Endothelial cell of umbilical vein (primary cell): ENCODE results near the gene VPS8. TPM values are rescaled to one million over a fixed set of nuclear protein-coding genes. Genes with fewer than 3 reads are reported as not detected.

ENCODE experiments used
- BruUV-seq: library from RNA; stranded (reverse); fragments of 400-500 nt; replicated peaks from 2 replicates; lab custom pipeline; 2021; lab: Mats Ljungman, UMichigan
- CTCF ChIA-PET: fragments of 300-600, 350-600 bp; sonication (Branson Sonifier 250); formaldehyde crosslinking; loops from one replicate; lab custom pipeline; 2021; ENCODE audit warnings: antibody characterized with exemption, inconsistent platforms; lab: Charles Lee
- POLR2A ChIA-PET: fragments of 300-600, 350-600 bp; sonication (Branson Sonifier 250); formaldehyde crosslinking; loops from one replicate; lab custom pipeline; 2021; ENCODE audit warnings: antibody characterized with exemption, inconsistent platforms; lab: Charles Lee
- DNase-seq: peaks from one replicate; pipeline ENCODE4 v3.0.0-alpha.2; 2011; ENCODE audit warnings: low read depth, low spot score
- FAIRE-seq: peaks from 2 replicates; lab custom pipeline; 2011; peaks lifted over from hg19 to GRCh38; lab: Jason Lieb, UNC
- H2AFZ ChIP-seq: 2 replicates; pipeline ENCODE4 v1.6.0; 2012; ENCODE audit warnings: low read depth, low read length, control low read depth, inconsistent platforms
- H3K27ac ChIP-seq: 2 replicates; pipeline ENCODE4 v1.5.1; 2011; ENCODE audit warnings: low read depth, mild to moderate bottlenecking, control low read depth, low read length, moderate library complexity; ENCODE audit not compliant: insufficient read depth
- H3K27me3 ChIP-seq, 2 experiments: 2 replicates each; pipeline versions ENCODE4 v1.6.0 to v1.6.1; 2011; ENCODE audit warnings: low read length in 2 of 2, mixed read lengths in 1 of 2; ENCODE audit not compliant: control insufficient read depth in 2 of 2, insufficient read depth in 2 of 2
- H3K36me3 ChIP-seq, 2 experiments: 2 replicates in 1 of 2; 3 replicates in 1 of 2; pipeline ENCODE4 v1.5.1; 2011; ENCODE audit warnings: low read length in 2 of 2, mild to moderate bottlenecking in 1 of 2, moderate library complexity in 1 of 2; ENCODE audit not compliant: control insufficient read depth in 2 of 2, insufficient read depth in 2 of 2; ENCODE audit errors: extremely low read depth in 1 of 2
- H3K4me1 ChIP-seq: 3 replicates; pipeline ENCODE4 v1.5.1; 2011; ENCODE audit warnings: mild to moderate bottlenecking, low read length; ENCODE audit not compliant: control insufficient read depth, insufficient read depth; ENCODE audit errors: extremely low read depth
- H3K4me2 ChIP-seq: 2 replicates; pipeline ENCODE4 v1.6.1; 2011; ENCODE audit warnings: low read length, control low read depth, mixed read lengths; ENCODE audit not compliant: insufficient read depth
- H3K4me3 ChIP-seq, 3 experiments: fragments of 200-600 bp in 1 of 3; sonication (generic), shearing (Covaris generic) in 1 of 3; replicated peaks in 1 of 3; 2 replicates each; pipeline ENCODE4 v1.5.1; 2011 to 2016; ENCODE audit warnings: control low read depth in 3 of 3, low read length in 3 of 3, mild to moderate bottlenecking in 2 of 3, inconsistent platforms in 1 of 3, low read depth in 1 of 3, moderate library complexity in 1 of 3; ENCODE audit not compliant: insufficient read depth in 1 of 3
- H3K79me2 ChIP-seq: 2 replicates; pipeline ENCODE4 v1.6.0; 2012; ENCODE audit warnings: low read length, inconsistent platforms; ENCODE audit not compliant: control insufficient read depth, insufficient read depth
- H3K9ac ChIP-seq: replicated peaks from 2 replicates; pipeline ENCODE3; 2011; ENCODE audit warnings: low read length, control low read depth; ENCODE audit not compliant: insufficient read depth; ENCODE audit errors: extremely low read depth
- H3K9me1 ChIP-seq: replicated peaks from 3 replicates; pipeline ENCODE4 v1.6.0; 2011; ENCODE audit warnings: mild to moderate bottlenecking, low read length; ENCODE audit not compliant: control insufficient read depth, insufficient read depth; ENCODE audit errors: extremely low read depth
- H3K9me3 ChIP-seq: replicated peaks from 2 replicates; pipeline ENCODE4 v1.5.1; 2012; ENCODE audit warnings: low read length, inconsistent platforms; ENCODE audit not compliant: control insufficient read depth, insufficient read depth
- H4K20me1 ChIP-seq: replicated peaks from 2 replicates; pipeline ENCODE3; 2011; ENCODE audit warnings: mild to moderate bottlenecking, low read length; ENCODE audit not compliant: control insufficient read depth, insufficient read depth; ENCODE audit errors: extremely low read depth
- EZH2 ChIP-seq: IDR thresholded peaks from 2 replicates; pipeline ENCODE4 v1.6.1; 2012; ENCODE audit warnings: borderline replicate concordance, low read depth, mild to moderate bottlenecking, moderate library complexity, low read length, inconsistent platforms; ENCODE audit not compliant: severe bottlenecking
- FOS ChIP-seq: IDR thresholded peaks from 2 replicates; pipeline ENCODE4 v1.6.1; 2011; ENCODE audit warnings: mild to moderate bottlenecking, low read length, moderate library complexity, borderline replicate concordance; ENCODE audit not compliant: insufficient read depth
- GATA2 ChIP-seq: IDR thresholded peaks from 2 replicates; pipeline ENCODE4 v1.7.0; 2011; ENCODE audit warnings: low read depth, mild to moderate bottlenecking, moderate library complexity, mixed read lengths, low read length; ENCODE audit not compliant: insufficient read length, insufficient read depth
- JUN ChIP-seq: IDR thresholded peaks from 2 replicates; pipeline ENCODE4 v1.6.1; 2011; ENCODE audit warnings: borderline replicate concordance, low read depth; ENCODE audit not compliant: insufficient read length, insufficient read depth
- MYC ChIP-seq: IDR thresholded peaks from one replicate; pipeline ENCODE4 v1.6.1; 2011; ENCODE audit warnings: mild to moderate bottlenecking, low read depth, low read length
- POLR2A ChIP-seq: IDR thresholded peaks from 2 replicates; pipeline ENCODE4 v1.6.1; 2012; ENCODE audit warnings: low read depth, mild to moderate bottlenecking, control low read depth, low read length
- POLR2AphosphoS5 ChIP-seq: IDR thresholded peaks from 2 replicates; pipeline ENCODE4 v1.6.1; 2012; ENCODE audit warnings: low read depth, mild to moderate bottlenecking, control low read depth, low read length, moderate library complexity; ENCODE audit not compliant: insufficient read depth
- dilution Hi-C: fragments of 300-500 bp; cut with MboI; formaldehyde crosslinking; loops from one replicate; pipeline ENCODE4 v1.15.0; 2019; ENCODE audit warnings: low sequenced_read_pairs; ENCODE audit not compliant: extremely low pct_ligation_motif_present
- intact Hi-C: fragments of 100-400 bp; cut with micrococcal nuclease; formaldehyde crosslinking; loops from one replicate; pipeline ENCODE4 v1.10.0; 2022
- polyA plus RNA-seq, 4 experiments: library from polyadenylated mRNA; depleted of rRNA in 3 of 4; stranded (reverse) in 3 of 4; unstranded in 1 of 4; fragments of >200 nt; gene quantifications; 2 replicates each; pipeline versions ENCODE4 v1.2.1 to v1.2.3, GENCODE V29; 2011 to 2012; ENCODE audit warnings: missing spikeins in 1 of 4
- total RNA-seq: library from RNA; stranded (reverse); gene quantifications from 2 replicates; pipeline ENCODE4 v1.2.3, GENCODE V29; 2021
- TF ChIP-seq, protein P1 (sequence below), 2 donors: IDR thresholded peaks; 1 replicate in 1 of 2; 2 replicates in 1 of 2; pipeline ENCODE4 v1.5.1; 2011; ENCODE audit warnings: low read length in 2 of 2, mild to moderate bottlenecking in 2 of 2, moderate library complexity in 2 of 2, control low read depth in 1 of 2, inconsistent platforms in 1 of 2, low read depth in 1 of 2; ENCODE audit not compliant: insufficient read depth in 1 of 2; ENCODE audit errors: extremely low read depth in 1 of 2
- TF ChIP-seq, protein P2 (sequence below): IDR thresholded peaks from 2 replicates; pipeline ENCODE4 v1.6.1; 2011; ENCODE audit not compliant: insufficient read depth, insufficient read length

The VPS8 gene
- total and polyA plus RNA-seq, 2 donors (not counting 3 experiments of a cell fraction or from before 2014, with no cell fraction given) = 13.7 to 51.6 TPM

DNA sequence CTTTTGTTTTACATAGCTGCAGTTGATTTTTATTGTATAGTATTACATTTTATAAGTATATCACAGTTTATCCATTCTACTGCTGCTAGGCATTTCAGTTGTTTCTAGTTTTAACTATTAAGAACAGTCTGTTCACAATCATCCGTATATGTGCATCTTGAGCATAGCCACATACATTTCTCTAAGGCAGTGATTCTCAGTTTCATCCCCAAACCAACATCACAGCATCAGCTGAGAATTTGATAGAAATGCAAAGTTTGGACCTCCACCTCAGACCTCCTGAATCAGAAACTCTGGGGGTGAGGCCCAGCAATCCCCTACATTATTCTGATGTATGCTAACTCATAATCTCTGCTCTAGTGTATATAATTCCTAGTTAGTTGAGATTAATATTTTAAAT lies 120.8 kb downstream of the VPS8 start:
- Histone ChIP-seq H3K27me3 (no peaks in the 10 kb centered on the region), H3K4me2 (no peak overlapping the region), H3K9me1 (no peaks in the 10 kb centered on the region), H3K4me1 (no peaks in the 10 kb centered on the region), H4K20me1 (no peaks in the 10 kb centered on the region), H3K9me3 (no peaks in the 10 kb centered on the region), H3K27ac (no peak overlapping the region), H3K79me2 (no peaks in the 10 kb centered on the region), H2AFZ (no peak overlapping the region), H3K36me3 (peaks cover 0 to 4% of the 10 kb centered on the region in 2 experiments), H3K9ac (no peak overlapping the region), H3K4me3 (no peak overlapping the region)
- intact Hi-C loops (no loop called here), dilution Hi-C loops (no loop called here)
- no TSS peak for BruUV-seq
- DNase-seq (no peak), FAIRE-seq (no peak)
- ChIA-PET CTCF (interaction anchor here (1.1 kb wide), 1 partner anchor 91 kb away, joined by 3 read pairs; no protein-coding TSS in a partner anchor), POLR2A (interaction anchor here (0.6 kb wide), 1 partner anchor 277 kb away, joined by 3 read pairs; no protein-coding TSS in a partner anchor)
- no peak for TF ChIP-seq POLR2A
- TF ChIP-seq, protein P1, sequence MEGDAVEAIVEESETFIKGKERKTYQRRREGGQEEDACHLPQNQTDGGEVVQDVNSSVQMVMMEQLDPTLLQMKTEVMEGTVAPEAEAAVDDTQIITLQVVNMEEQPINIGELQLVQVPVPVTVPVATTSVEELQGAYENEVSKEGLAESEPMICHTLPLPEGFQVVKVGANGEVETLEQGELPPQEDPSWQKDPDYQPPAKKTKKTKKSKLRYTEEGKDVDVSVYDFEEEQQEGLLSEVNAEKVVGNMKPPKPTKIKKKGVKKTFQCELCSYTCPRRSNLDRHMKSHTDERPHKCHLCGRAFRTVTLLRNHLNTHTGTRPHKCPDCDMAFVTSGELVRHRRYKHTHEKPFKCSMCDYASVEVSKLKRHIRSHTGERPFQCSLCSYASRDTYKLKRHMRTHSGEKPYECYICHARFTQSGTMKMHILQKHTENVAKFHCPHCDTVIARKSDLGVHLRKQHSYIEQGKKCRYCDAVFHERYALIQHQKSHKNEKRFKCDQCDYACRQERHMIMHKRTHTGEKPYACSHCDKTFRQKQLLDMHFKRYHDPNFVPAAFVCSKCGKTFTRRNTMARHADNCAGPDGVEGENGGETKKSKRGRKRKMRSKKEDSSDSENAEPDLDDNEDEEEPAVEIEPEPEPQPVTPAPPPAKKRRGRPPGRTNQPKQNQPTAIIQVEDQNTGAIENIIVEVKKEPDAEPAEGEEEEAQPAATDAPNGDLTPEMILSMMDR (IDR thresholded peaks at IDR 0.05; ENCODE audit: extremely low read depth in 1 of 2, insufficient read depth in 1 of 2, low read depth in 1 of 2, low read length in 2 of 2) = no peak

DNA sequence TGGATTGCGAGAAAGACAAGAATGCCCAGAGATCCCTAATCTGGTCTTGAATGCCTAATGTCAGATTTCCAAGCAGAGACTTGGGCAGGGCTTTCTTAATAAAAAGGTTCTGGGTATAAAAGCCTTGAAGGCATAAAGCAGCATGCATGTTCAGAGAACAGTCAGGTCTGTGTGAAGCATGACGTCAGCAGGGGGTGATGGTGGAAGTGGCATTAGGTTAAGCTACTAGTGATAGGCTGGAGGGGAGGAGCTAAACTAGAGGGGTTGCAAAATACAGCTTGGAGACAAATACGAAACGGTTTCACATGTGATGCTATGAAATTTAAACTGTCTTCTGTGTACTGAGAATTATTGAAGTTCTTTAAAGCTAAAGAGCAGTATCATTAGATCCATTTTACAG lies 125.6 kb downstream of the VPS8 start:
- no peak overlapping the region for H3K4me2 ChIP-seq
- H3K4me3 ChIP-seq = no peak overlapping the region
- intact Hi-C loops = no loop called here
- TF ChIP-seq, protein P1 (IDR thresholded peaks at IDR 0.05; ENCODE audit: extremely low read depth in 1 of 2, insufficient read depth in 1 of 2, low read depth in 1 of 2, low read length in 2 of 2) = no peak
- TF ChIP-seq, protein P2, sequence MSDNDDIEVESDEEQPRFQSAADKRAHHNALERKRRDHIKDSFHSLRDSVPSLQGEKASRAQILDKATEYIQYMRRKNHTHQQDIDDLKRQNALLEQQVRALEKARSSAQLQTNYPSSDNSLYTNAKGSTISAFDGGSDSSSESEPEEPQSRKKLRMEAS = no peak
- TF ChIP-seq EZH2 = no peak
- no peak for TF ChIP-seq MYC
- TF ChIP-seq JUN = no peak
- no peak for TF ChIP-seq FOS
- no peak for TF ChIP-seq POLR2A
- no peak for TF ChIP-seq POLR2AphosphoS5
- TF ChIP-seq GATA2 = no peak
- H3K9me1 ChIP-seq = no peaks in the 10 kb centered on the region
- H4K20me1 ChIP-seq = no peaks in the 10 kb centered on the region
- H3K27ac ChIP-seq = no peak overlapping the region
- H3K79me2 ChIP-seq = no peaks in the 10 kb centered on the region
- ChIA-PET CTCF (no interaction called here), POLR2A (no interaction called here)
- H3K9me3 ChIP-seq = no peaks in the 10 kb centered on the region
- H3K4me1 ChIP-seq = no peaks in the 10 kb centered on the region
- DNase-seq (no peak), FAIRE-seq (no peak)
- dilution Hi-C loops = no loop called here
- no TSS peak for BruUV-seq
- H3K9ac ChIP-seq = no peak overlapping the region
- H3K27me3 ChIP-seq = no peaks in the 10 kb centered on the region
- H2AFZ ChIP-seq = no peak overlapping the region
- no peaks in the 10 kb centered on the region for H3K36me3 ChIP-seq
